Mesenteric fat pad (tissue), 1 donor: ENCODE results near the gene ZBTB21. TPM values are rescaled to one million over a fixed set of nuclear protein-coding genes. Genes with fewer than 3 reads are reported as not detected.
"Not testable (repeated sequence)": the region's sequence is repeated elsewhere in the genome, so short reads cannot be mapped to it uniquely, and the experiment has no call there.

Experiments used
- DNase-seq: peaks from one replicate; pipeline ENCODE4 v3.0.0-alpha.2; 2020; ENCODE audit warnings: low spot score
- total RNA-seq: library from RNA; stranded (reverse); fragmentation: NEBNext Ultra II Directional; extraction: Animal tissue kit (Norgen Biotek cat#: 25700); gene quantifications from one replicate; pipeline ENCODE4 v1.2.1, GENCODE V29; 2021
- donor health status: DM: yes; HTN: yes; CAD: no.

The ZBTB21 gene
- total RNA-seq, 1 donor from 2014 or later, result 19.8 TPM

DNA sequence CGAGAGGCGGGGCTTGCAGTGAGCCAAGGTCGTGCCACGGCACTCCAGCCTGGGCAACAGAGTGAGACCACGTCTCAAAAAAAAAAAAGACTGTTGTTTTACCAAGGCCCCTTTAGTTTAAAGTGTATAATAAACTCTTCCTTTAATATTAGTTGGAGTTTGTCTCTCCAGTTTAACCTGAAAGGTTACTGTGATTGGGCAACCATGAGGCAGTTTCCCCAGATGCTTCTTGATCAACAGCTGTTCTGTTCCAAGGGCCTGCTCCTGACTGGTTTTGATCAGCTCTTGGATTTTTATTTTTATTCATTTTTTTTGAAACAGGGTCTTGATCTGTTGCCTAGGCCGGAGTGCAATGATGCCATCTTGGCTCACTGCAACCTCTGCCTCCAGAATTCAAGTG lies 38.3 kb downstream of the ZBTB21 start:
- DNase-seq, result peak; percentile 20

DNA sequence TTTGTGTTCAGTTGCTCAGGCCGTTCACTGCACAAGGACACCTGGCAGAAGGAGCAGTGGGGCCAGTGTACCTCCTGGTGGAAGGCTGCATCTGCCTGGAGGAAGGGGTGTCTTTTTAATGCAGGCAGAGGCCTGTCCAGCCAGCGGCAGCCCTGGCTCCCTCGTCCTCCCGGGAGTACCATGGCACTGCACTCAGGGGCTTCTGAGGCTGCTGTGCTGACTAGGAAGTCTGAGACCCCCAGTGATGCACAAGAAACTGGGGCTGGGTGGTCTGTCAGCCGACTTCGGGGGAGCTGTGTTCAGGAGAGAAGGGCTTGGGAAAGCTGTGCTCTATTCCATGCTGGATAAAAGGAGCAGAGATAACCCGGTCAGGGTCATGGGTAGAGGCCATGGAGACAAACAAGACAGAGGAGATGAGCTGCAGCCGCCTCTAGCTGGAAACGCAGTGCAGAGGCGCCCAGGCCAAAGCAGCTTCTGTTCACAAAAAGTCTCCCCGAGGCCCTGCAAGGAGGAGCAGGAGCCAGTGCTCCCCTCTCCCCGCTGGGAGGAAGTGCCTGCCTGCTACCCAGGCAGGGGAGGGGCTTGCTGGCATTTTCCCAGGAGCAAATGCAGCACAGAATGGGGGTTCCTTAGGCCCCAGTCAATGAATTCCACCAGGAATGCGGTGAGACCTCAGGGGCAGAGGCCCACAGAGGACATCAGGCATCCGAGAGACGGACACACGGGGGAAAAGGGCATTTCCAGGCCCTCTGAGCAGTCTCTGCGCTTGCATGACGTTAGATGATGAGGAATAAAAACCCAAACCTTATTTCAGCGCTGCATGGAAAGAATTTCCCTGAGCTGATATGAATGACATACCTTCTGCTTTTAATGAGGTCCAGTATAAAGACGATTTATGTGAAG lies 39.2 kb downstream of the ZBTB21 start:
- peak; percentile 76 for DNase-seq

DNA sequence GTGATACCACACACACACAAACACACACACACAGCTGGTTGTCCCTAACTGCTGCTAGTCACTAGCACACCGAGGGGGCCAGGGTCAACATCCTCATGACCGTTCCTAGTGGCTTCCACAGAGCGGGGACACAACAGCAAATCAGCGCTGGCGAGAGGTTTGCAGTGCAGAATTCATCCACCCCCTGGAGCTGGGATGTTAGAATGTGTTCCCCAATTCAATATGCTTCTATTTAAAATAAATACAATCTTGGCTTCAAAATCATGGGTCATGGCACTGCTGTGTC lies 40.1 kb downstream of the ZBTB21 start:
- DNase-seq, result no peak

DNA sequence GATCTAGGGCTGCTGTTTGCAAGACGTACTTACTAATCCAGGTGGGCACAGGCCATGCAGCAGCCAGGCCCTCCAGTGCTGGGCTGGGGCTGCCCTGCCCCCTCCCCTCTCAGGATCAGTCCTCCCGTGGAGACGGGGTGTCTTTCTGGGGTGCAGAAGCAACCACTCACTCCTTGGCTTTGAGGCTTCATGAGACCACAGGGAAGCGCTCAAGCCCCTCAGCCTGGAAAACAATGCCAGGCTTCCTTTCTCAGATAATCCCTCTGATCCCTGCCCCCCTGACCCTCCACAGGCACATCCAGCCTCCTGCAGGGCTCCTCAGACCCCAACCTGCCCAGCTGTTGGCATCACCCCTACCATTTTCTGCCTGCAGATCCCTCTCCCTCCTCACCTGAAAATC lies 42.5 kb downstream of the ZBTB21 start:
- no peak for DNase-seq

DNA sequence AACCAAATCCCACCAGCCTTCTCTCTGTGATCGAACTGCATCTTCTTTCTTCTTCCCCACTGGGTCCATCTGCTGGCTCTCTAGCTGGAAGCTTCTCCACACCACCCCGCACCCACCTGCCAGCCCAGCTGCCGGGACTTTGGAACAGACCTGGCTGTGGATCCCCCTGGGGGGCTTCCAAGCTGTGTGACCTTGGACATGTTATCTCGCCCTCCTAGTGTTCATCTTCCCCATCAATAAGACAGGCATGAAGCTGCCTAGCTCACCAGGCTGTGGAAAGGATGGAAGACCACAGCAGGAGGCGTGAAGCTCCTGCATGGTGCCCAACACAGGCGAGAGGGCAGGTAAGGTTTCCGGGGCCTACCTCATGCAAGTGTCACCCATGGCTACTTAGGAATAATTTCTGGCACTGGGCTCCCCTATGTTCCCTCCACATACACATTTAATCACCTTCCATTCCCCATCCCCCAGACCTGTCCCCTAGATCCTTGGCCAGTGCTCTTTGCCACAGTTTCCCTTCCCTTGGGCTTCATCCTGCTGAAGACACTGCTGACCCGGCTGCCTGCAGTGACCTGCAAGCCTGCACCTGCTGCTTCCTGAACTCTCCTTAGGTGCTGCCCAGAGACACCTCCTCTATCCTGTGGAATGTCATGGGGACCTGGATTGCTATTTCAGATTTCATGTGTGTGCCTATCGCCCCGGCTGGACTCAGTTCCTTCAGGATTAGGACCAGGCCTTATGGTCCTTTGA lies 43.1 kb downstream of the ZBTB21 start:
- no peak for DNase-seq

DNA sequence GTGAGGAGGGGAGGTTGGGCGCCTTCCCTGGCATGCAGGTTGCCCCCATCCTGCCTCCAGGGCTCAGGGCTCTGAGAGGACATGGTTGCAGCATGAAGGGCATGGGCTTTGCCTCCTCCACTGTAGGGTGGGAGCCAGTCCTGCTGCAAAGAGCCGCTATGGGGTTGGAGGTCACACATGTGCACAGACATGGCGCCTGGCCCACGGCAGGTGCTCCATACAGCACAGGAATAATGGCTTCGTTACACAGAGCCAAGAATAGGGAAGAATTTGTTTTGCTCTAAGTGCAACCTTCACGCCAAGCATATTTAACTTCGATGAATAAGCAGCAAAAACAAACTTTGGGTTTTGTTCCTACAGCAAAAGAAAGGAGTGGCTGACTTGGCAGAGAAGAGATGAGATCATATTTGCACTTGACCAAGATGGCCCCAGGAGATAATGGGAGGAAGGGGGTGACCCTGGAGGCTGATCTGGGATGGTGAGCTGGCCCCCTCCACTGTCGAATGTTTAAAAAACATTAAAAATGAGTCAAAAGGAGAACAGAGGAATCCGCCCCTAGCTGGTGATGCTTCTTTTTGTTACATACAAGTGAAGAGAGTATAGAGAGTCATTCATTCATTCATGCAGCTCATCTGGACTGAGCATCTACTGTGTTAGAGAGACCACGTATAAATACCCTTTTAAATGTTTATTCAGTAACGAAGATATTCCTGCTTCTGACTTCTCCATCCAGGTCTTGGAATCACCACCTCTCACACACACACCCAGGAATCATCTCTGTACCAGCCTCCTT lies 43.9 kb downstream of the ZBTB21 start:
- no peak for DNase-seq

DNA sequence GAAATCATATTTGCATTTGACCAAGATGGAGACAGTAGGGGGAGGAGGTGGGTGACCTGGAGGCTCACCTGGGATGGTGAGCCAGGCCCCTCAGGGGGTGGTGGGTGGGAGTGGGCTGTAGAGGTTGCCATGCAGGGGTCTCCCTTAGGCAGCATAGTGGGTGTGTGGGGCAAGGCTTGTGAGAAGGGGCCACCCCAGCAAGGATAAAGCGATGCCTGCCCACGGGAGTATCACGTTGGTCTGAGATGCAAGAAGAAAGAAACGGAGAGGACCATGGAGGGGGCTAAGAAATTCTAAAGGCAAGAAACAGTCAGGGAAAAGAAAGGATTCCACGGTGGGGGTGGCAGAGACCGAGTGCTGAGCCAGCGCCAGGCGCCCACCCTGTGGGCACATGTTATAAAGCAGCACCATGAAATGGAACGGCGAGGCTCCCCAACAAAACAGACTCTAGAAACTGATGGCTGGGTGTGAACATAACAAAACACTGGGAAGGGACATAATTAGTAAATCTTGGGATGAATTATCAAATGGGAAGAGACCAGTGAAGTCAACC lies 44.6 kb downstream of the ZBTB21 start:
- DNase-seq, result no peak

DNA sequence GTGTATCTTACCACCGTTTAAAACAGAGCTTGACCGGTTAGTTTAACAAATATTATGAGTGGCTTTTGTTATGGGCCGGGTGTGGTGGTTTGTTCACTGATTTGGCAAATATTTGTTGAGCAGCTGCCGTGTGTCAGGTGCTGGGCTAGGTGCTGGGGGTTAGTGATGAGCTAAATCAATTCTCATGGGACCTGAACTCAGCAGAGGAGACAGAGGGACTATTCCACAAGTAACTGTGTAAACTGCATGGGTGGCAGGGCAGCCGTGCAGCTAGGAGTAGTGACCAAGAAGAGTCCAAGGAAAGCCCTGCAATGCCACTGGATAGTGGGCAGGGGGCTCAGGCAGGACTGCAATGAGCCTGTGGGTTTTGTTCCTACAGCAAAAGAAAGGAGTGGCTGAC lies 45.1 kb downstream of the ZBTB21 start:
- no peak for DNase-seq

DNA sequence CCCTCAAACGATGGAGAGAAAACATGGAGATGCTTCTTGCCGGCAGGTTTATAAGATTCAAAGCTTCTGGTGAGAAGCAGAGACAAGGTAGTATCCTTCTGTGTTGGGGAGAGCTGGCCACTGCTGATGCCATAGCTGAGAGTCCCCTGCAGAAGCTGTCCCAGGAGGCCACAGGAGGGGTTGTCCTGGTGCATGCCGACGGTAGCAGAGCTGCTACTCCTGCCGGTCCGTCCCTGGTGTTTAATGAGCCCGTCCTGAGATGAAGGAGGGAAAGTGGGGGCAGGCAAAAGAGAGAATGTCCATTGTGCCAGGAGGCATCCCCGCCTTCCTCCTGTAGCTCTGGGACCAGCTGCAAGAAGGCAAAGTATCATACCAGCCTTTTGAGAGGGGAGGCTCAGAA lies 46.0 kb downstream of the ZBTB21 start:
- peak; percentile 51 for DNase-seq

DNA sequence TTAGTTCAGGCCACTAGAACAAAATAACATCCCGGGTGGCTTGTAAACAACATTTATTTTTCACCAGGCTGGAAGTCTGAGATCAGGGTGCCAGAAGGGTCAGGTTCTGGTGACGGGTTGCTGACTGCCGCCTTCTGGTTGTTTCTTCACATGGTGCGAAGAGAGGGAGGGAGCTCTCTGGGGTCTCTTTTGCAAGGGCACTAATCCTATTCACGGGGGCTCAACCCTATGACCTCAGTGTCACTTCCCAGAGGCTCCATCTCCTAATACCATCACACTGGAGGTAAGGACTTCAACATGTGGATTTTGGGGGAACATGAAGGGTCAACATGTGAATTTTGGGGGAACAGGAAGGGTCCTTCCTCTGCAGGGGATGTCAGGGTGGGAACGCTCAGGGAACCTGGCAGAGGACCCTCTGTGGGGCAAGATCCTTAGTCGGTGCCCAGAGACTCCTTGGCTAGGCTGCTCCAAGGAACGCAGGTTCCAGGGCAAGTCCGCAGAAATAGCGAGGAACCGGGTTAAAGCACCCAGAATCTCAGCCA lies 47.7 kb downstream of the ZBTB21 start:
- peak; percentile 59 for DNase-seq

DNA sequence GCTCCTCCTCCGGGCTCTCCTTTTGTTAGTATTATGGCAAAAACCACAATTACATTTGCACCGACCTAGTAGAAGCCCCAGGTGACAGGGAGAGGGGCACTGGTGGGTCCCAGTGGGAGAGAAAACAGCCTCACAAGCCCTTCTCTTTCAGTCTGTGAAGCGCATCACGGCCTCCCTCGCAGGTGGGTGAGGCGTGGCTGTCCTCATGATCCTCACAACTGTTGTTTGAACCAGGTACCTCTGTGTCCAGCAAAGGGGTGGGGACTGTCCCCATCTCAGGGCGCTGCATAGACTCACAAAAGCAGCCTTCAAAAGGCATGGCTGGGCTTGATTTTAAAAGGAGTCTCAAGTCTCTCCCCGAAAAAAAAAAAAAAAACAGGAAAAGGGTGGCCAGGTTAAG lies 48.4 kb downstream of the ZBTB21 start:
- peak; percentile 35 for DNase-seq

DNA sequence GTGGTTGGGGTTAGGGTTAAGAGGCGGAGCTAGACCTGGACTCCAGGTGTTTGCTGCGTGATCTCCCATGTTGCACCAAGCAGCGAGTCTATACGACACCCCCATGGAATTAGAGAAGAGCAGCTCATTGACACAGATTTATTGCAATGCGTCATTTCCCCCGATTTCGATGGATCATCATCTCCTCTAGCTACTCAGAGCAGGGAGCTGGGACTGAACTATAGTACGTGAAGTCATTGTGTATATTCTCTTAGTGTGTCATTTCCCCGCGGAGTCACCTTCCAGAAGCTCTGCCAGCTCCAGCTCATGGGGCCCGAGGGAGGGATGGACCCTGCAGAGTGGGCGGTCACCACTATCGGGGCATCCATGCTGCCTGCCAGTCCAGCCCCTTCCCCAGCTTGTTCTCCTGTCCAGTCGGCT lies 48.9 kb downstream of the ZBTB21 start:
- peak; percentile 60 for DNase-seq

DNA sequence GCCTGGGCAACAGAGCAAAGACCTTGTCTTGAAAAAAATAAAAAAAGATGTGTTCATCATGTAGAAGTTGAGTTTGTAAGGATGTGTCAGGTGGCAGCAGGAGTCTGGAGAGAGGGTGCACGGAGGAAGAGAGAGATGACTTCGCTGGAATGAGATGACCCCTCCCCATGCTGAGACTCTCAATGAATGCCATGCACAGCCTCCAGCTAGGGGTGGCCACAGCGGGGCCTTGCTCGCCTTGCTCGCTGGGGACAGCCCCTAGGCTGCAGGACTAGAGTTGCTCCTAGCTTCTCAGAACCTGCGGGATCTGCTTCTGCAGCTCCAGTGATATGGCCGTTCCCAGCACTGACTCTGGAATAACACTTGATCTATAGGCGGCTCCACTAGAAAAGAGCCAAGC lies 49.8 kb downstream of the ZBTB21 start:
- DNase-seq, result peak; percentile 57

DNA sequence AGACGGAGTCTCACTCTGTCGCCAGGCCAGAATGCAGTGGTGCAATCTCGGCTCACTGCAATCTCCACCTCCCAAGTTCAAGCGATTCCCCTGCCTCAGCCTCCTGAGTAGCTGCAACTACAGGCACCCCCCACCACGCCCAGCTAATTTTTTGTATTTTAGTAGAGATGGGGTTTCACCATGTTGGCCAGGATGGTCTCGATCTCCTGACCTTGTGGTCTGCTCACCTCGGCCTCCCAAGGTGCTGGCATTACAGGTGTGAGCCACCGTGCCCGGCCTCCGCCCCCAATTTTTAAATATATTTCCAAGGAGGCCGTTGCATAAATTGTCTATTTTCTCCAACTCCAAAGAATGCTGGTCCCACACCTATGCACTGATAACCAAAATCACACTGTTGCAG lies 50.5 kb downstream of the ZBTB21 start:
- DNase-seq, result not testable (repeated sequence)

DNA sequence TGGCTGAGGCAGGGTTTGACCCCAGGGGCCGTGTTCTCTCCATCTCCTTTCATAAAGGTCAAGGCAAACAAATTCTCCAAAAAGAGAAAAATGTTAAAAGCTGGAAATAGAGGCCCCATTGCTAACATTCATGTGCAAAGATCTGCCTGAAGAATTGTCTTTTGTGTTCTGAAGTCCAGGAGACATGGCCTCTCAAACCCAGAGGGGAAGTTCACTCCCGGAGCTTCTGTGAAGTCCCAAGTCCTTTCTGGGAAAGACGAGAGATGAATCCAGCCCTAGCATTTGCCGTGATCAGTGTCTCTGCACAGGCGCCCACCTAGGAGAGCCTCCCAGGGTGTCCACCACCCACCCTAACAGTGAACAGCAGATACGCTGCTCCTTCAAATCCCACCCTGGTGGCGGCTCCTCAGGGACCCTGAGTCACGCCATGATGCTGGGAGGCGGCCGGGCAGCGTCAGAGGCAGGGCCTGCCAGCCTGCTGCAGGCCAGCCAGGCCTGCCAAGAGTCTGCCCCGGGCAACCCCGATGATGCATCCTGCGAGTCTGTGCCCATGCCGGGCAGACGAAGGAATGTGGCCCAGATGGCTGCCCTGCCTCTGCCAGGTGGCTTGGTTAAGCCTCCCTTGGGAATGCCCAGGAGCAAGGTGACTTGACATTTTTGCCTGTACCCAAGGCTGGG lies 51.1 kb downstream of the ZBTB21 start:
- DNase-seq, result peak; percentile 90

DNA sequence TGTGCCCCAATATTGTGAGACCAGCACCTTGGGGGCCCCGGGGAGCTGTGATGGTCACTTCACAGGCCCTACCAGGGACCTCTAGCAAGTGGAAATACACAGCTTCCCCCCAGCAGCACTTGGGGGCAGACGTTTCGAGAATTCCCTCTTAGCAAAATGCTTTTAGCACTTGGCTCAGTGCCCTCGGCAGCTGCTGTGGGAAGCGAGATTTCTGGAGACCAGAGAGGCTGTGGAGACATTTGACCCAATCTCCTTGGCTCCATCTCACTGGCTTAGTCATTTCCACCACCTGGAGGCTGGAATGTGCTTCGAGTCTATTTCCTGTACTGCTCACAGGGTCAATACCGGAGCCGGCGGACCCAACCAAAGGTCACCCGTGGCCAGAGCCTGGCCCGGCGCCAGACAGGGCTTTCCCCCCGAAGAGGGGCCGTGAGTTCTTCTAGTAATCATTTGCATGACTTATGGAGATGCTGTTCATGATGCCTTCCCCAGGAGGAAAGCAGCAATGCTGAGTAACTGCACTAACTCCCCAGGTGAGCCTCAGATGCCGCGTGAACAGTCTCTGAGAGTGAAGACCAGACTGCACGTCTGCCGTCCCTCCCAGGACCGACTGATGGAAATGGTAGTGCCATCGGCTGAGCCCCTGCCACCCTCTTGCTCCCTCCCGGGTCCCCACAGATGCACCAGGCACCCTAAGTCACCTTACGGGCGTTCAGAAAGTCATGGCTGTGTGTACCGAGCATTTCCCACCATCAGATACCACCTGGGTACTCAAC lies 52.0 kb downstream of the ZBTB21 start:
- DNase-seq, result peak; percentile 89

DNA sequence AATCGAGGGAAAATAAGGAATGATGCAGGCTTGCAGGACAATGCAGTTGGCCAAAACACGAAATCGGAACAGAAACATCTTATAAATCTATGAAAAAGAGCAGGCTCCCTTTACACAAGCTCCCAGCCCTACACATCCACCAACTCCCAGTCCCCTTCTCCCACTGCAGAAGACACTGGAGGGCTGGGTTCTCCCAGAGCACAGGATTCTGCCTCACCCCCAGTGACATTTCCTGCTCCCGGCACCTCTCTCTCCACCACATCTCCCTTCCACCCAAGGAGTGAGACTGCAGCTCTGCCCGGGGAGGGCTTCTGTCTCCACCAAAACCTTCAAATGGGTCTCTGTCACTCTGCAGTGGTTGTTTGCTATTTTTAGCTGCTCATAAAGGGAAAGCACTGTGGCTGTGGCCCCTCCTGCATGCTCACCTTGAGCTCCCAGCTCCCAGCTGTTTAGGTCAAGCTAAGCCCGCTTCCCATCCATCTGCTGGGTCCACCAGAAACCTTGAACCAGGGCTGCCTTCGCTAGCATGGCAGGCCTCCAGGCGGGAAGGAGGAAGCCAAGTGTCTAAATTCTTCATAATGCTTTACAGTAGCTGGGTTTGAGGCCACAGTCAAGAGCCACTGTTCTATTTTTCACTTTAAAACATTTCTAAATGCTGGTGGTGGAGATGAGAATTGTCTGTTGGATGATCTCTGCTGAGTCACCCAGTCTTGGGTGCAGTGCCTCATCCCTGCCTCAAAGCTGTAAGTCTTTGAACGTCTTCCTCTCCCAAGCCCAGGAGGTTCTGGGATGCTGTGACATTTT lies 53.0 kb downstream of the ZBTB21 start:
- no peak for DNase-seq

DNA sequence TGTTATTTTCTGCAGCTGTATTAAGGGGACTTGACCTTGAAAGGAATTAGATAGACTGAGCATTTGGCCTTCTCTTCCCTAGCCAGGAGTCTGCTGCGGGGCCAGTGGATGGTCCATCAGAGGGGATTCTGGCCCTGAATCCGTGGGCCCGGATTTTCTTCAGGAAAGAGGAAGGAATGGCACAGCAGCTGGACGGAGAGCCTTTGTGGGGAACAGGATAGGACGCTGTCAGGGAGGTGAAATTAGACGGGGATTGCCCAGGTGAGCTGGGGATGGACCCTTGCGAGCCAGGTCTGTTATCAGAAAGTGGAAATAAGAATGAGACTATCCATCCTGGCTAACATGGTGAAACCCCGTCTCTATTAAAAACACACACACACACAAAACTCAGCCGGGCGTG lies 54.6 kb downstream of the ZBTB21 start:
- DNase-seq, result no peak
